Mesothelial cell of epicardium (in vitro differentiated cells): Measurements from ENCODE around the gene WSB1. TPM values are rescaled to one million over a fixed set of nuclear protein-coding genes. Genes with fewer than 3 reads are reported as not detected.

ENCODE experiments used
- DNase-seq, 2 experiments: peaks; one replicate each; pipeline ENCODE4 v3.0.0; 2021; ENCODE audit warnings: low spot score in 2 of 2; ENCODE audit not compliant: unreplicated experiment in 2 of 2
- H3K27ac Mint-ChIP-seq: 2 replicates; pipeline ENCODE4 v1.8.0; 2021; ENCODE audit warnings: mixed read lengths
- H3K27me3 Mint-ChIP-seq: 2 replicates; pipeline ENCODE4 v1.8.0; 2021; ENCODE audit warnings: low read depth, mixed read lengths
- H3K36me3 Mint-ChIP-seq: 2 replicates; pipeline ENCODE4 v1.8.0; 2021; ENCODE audit warnings: mixed read lengths
- H3K4me1 Mint-ChIP-seq: 2 replicates; pipeline ENCODE4 v1.8.0; 2021; ENCODE audit warnings: mixed read lengths
- H3K4me3 Mint-ChIP-seq: 2 replicates; pipeline ENCODE4 v1.8.0; 2021; ENCODE audit warnings: mild to moderate bottlenecking, moderate library complexity, mixed read lengths
- H3K9me3 Mint-ChIP-seq: 2 replicates; pipeline ENCODE4 v1.8.0; 2021; ENCODE audit warnings: mixed read lengths
- total RNA-seq: library from RNA; stranded (reverse); gene quantifications from 3 replicates; pipeline ENCODE4 v1.2.1, GENCODE V29; 2021
- TF ChIP-seq, protein P1 (sequence below): fragments of 200-600 bp; sonication (generic); IDR thresholded peaks from one replicate; pipeline ENCODE4 v1.5.0; 2021; ENCODE audit warnings: antibody characterized with exemption; ENCODE audit not compliant: unreplicated experiment

Gene WSB1
- total RNA-seq, 1 donor from 2014 or later: 806 TPM

DNA sequence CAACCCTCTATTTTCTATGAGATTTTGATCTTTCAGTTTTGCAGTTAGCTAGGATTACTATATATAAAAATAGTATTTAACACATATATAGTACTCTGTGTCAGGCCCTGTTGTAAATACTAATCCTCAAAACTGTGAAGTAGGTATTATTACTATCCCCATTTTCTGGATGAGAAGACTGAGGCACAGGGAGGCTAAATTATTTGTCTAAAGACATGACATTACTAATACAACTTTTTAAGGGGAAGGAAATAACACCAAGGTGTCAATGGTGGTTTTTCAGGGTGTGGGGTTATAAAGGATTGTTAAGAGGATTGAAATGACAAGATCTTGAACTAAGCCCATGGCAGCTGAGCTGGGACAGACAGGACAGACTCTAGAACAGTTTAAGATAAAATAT lies 4.1 kb upstream of the WSB1 start:
- DNase-seq: no peak
- H3K4me1 Mint-ChIP-seq: peaks cover 13% of the 10 kb centered on the region
- H3K9me3 Mint-ChIP-seq: no peaks in the 10 kb centered on the region
- TF ChIP-seq, protein P1, sequence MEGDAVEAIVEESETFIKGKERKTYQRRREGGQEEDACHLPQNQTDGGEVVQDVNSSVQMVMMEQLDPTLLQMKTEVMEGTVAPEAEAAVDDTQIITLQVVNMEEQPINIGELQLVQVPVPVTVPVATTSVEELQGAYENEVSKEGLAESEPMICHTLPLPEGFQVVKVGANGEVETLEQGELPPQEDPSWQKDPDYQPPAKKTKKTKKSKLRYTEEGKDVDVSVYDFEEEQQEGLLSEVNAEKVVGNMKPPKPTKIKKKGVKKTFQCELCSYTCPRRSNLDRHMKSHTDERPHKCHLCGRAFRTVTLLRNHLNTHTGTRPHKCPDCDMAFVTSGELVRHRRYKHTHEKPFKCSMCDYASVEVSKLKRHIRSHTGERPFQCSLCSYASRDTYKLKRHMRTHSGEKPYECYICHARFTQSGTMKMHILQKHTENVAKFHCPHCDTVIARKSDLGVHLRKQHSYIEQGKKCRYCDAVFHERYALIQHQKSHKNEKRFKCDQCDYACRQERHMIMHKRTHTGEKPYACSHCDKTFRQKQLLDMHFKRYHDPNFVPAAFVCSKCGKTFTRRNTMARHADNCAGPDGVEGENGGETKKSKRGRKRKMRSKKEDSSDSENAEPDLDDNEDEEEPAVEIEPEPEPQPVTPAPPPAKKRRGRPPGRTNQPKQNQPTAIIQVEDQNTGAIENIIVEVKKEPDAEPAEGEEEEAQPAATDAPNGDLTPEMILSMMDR: no peak
- H3K36me3 Mint-ChIP-seq: no peaks in the 10 kb centered on the region
- no peak overlapping the region for H3K27ac Mint-ChIP-seq
- no peak overlapping the region for H3K4me3 Mint-ChIP-seq
- H3K27me3 Mint-ChIP-seq: no peaks in the 10 kb centered on the region

DNA sequence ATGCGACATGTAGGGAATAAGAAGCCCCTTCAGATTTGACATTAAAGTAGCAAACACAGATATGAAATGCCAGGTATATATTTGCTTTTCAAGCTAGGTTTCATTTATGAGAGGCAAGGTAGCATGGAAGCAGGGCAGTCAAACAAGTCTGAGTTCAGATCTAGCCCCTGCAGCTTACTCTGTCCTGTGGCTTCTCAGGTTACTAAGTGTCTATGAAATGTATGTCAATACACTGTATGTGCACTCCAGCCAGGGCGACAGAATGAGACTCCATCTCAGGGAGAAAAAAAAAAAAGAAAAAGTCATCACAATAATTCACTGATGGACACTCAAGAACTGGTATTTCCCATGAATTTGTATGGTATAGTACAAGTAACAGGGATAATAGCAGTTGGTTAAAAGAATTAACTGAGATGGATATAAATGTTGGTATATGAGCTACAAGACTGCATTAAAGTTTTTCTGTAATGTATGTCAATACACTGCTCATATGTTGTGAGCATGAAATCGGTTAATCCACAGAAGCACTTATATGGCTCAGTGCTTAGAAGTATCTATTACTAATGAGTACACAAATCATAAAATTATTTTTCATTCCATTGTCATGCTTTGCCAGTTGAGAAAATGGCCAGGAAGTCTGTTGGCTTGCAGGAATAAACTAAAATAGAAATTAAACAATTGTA lies 2.9 kb upstream of the WSB1 start:
- peaks cover 21% of the 10 kb centered on the region for H3K4me1 Mint-ChIP-seq
- H3K27me3 Mint-ChIP-seq: no peaks in the 10 kb centered on the region
- H3K4me3 Mint-ChIP-seq: no peak overlapping the region
- TF ChIP-seq, protein P1: no peak
- H3K36me3 Mint-ChIP-seq: no peaks in the 10 kb centered on the region
- DNase-seq: no peak
- no peaks in the 10 kb centered on the region for H3K9me3 Mint-ChIP-seq
- H3K27ac Mint-ChIP-seq: peak overlapping the region; percentile 50

DNA sequence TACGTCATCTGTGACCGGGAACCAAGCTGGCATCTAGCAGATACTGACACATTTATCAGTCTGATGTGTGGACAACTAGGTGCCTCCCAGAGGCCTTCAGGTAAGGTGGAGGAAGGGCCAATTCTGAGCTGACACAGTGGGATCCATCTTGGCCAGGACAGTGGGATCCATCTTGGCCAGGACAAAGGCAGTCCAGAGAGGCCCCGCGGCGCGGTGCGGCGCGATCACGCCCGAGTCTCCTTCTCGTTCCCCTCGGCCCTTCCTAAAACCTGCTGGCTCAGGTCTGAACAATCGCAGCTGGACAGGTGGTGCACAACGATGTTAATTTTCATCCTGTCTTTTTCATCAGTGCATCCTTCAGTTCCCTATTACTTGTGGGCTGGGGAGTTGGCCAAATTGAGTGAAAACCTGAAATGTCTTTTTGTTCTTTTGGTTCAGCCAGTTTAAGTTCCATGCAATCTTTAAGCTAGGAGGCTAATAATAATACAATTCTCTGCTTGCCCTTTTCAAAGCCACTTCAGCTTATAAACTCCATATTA lies 486 bp upstream of the WSB1 start:
- Mint-ChIP-seq H3K27me3 (no peaks in the 10 kb centered on the region), H3K9me3 (no peaks in the 10 kb centered on the region), H3K36me3 (no peaks in the 10 kb centered on the region), H3K27ac (peak overlapping the region; percentile 100), H3K4me1 (peaks cover 38% of the 10 kb centered on the region), H3K4me3 (peak overlapping the region; percentile 100)
- TF ChIP-seq, protein P1: no peak
- peak in 1 of 2 experiments; percentile 45 for DNase-seq

DNA sequence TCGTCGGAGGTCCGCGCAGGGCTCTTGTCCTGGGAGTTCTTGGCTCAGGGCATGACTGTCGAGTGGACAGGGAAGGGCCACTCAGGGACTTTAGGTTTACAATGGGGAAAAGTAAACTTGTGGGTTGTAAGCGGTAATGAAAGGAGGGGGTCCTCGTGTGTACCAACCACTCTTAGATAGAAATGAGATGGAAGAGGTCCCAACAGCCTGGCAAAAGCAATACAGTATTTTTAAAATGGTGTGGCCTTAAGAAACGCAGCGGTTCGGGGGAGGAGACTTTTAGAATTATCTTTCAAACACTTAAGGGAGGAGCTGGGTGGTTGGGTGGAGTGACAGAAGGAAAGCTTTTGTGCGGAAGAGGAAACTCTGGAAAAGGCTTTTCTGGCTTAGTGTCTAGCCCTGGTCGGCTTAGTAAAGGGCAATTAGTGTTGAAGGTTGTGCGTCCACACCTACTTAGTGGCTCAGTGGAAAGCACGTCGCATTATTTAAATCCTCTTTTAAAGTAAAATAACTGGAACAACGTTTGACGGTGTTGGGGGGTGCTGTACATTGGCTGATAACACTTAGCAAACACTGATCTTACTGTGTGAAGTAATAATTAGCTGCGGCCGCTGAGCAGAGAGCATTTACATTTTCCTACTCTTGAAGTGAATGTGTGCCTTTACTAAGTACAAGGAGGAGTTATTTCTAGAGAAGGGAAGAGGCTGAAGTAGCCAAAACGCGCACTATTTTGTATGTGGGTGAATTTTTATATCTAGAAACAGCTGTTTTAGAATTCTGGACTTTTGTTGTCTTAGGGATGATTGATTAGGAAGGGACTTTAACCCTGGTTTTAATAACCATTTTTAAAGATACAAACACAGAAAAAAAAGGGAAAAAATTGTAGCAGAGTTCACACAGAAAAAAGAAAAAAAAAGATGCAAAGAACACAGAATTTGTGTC lies 1.0 kb downstream of the WSB1 start:
- DNase-seq: no peak
- Mint-ChIP-seq H3K4me3 (peak overlapping the region; percentile 100), H3K36me3 (no peaks in the 10 kb centered on the region)

DNA sequence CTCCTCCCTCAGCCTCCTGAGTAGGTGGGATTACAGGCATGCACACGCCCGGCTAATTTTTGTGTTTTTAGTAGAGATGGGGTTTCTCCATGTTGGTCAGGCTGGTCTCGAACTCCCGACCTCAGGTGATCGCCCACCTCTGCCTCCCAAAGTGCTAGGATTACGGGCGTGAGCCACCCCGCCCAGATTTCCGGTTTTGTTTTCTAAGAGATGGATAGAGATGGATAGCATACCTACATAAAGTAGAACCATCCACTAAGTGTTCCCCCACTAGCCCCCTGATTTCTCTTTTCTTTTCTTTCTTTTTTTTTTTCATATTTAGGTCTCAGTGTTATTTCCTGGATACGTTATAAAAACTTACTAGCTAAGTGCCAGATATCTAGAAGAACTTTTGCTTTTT lies 2.0 kb downstream of the WSB1 start:
- Mint-ChIP-seq H3K36me3 (no peaks in the 10 kb centered on the region), H3K27ac (peak overlapping the region; percentile 100), H3K9me3 (no peaks in the 10 kb centered on the region), H3K4me3 (peak overlapping the region; percentile 100), H3K27me3 (no peaks in the 10 kb centered on the region), H3K4me1 (peaks cover 50% of the 10 kb centered on the region)
- DNase-seq: no peak
- TF ChIP-seq, protein P1: no peak

More for the DNA sequence above, 1.0 kb downstream of the WSB1 start:
- Mint-ChIP-seq H3K4me1 (peaks cover 49% of the 10 kb centered on the region), H3K9me3 (no peaks in the 10 kb centered on the region), H3K27ac (peak overlapping the region; percentile 100), H3K27me3 (no peaks in the 10 kb centered on the region)
- TF ChIP-seq, protein P1: no peak
